Sigmoid colon (tissue), 4 donors: ENCODE measurements around the gene EYA3.

ENCODE experiments used
- CTCF ChIP-seq, 4 experiments: fragments of 450-650 bp in 3 of 4; fragments of 200-600 bp in 1 of 4; IDR thresholded peaks; one replicate each; pipeline ENCODE4 v1.5.1; 2016 to 2019; ENCODE audit warnings: antibody characterized with exemption in 4 of 4, mild to moderate bottlenecking in 3 of 4, moderate library complexity in 2 of 4
- EP300 ChIP-seq, 4 donors: sonication (generic); formaldehyde crosslinking; IDR thresholded peaks; one replicate each; pipeline ENCODE4 v1.6.1; 2017; ENCODE audit warnings: antibody characterized with exemption in 4 of 4
- POLR2A ChIP-seq, 2 donors: fragments of 450-650 bp; IDR thresholded peaks; one replicate each; pipeline ENCODE4 v1.6.1; 2016; ENCODE audit warnings: antibody characterized with exemption in 2 of 2, mild to moderate bottlenecking in 2 of 2, moderate library complexity in 2 of 2

GRCh38 chr1:28039341-28039740 lies 49.1 kb downstream of the EYA3 start:
- TF ChIP-seq CTCF (IDR thresholded peaks at IDR 0.05) (no peak), POLR2A (IDR thresholded peaks at IDR 0.05) (no peak), EP300 (IDR thresholded peaks at IDR 0.05) (no peak)
